ENCODE data around the gene POLR2A.
A peak's percentile ranks its signal among the peaks of the same experiment; 100 is the strongest.
"Not testable (repeated sequence)": the region's sequence is repeated elsewhere in the genome, so short reads cannot be mapped to it uniquely, and the experiment has no call there.

The POLR2A gene

DNA sequence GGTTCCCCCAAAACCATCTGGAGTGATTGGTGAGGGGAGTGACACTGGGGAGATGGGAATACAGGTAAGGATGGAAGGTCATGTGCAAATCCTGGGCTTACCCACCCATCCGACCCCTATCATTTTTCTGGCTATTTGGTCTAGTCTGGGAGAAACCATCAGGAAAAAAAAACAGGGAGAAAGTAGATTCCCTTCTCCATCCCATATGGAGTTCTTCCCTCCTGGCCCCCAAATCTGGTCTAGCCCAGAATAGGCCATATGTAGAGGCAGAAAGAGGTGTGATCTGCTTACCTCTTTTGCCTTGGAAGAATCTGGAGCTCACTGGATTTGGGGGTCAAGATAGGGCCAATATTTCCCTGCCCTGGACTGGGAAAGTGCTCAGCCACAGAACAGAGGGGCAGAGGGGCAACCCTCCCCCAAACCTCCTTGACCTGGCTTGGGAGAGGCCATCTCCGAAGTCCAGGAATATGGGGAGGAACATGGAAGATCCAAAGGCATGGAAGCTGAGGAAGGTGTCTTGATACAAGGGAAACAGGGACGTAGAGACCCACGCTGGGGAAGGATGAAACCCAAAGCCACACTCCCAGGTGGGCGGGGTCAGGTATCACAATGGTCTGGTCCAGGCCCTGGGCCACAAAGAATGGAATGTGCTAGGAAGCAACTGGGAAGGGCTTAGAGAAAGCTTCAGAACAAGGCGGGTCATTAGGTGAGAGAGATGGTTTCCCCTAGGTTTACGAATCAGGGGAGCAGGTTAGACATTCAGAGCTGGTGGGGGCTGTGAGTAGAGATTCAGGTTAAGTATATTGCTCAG lies 23.1 kb upstream of the POLR2A start:
- no peak for DNase-seq (ENCODE audit: low read depth)

DNA sequence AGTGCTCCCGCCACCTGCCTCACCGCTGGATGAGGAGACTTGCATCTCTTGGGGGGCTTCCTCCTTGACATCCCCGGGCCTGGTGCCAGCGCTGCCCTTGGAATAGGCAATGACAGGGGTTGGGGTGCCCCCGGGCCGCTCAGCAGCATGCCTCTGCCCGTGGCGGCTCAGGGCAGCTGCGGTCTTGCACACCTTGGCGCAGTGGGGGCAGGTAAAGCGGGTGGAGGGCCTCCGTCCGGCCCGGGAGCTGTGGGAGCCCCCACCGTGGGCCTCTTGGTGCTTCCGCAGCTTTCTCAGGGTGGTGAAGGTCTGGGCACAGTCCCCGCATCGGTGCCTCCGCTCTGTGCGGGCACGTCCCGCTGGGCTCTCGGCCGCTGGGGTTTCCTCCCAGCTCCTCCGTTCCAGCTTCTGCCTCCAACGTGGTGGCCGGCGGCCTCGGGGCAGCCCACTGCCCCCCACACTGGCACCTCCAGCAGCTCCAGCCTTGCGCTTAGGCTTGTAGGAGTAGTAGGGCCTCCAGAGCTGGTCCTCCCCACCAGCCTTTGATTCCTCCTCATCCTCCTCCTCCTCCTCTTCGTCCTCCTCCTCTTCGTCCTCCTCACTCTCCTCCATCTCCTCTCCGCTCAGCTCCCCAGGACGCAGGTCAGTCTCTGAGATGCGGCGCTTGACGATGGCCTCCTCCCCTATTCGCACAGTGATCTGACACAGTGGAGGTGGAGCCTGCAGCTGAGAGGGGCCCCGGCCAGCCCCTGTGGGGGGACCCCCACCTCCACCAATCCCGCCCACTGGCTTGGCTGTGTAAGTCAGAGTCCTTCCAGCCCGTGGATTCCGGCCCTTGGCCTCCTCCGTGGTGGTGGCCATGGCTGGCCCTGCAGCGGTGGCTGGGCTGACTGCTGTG lies 21.4 kb upstream of the POLR2A start:
- no peak for DNase-seq (ENCODE audit: low read depth)

DNA sequence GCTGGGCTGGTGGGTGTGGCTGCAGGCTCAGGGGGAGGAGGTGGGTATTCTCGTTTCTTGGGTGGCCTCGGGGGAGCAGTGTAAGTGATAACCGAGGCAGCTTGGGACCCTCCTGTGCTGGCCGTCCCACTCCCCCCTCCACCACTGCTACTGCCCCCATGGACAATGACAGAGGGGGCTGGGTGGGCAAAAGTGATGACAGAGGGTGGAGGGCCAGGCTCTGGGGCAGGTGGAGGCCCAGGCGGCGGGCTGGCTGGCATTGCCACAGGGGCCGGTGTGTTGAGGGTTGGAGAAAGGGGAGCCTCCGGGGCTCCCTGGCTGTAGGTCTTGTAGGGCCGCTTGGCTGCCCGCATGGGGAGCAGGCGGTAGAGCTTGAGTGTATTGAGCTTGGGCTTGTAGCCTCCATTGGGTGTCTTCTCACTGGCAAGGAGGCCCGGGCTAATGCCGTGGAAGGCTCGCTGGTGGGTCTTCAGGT lies 20.8 kb upstream of the POLR2A start:
- DNase-seq (ENCODE audit: low read depth), result no peak

DNA sequence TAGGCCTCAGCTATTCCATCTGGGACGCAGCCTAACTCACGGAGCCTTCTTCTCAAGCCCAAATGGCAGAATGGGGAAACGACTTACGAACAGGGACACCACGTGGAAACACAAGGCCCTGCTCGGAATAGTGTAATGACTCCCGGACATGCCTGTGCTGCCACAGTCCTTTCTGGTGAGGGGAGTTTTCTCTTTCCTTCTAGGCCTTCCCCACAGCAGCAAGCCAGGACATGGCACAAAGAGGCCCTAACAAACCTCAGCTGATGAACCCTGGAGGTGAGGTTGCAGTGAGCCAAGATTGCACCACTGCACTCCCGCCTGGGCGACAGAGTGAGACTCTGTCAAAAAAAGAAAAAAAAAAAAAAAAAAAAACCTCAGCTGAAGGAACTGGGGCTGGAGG lies 20.1 kb upstream of the POLR2A start:
- no peak for DNase-seq (ENCODE audit: low read depth)

DNA sequence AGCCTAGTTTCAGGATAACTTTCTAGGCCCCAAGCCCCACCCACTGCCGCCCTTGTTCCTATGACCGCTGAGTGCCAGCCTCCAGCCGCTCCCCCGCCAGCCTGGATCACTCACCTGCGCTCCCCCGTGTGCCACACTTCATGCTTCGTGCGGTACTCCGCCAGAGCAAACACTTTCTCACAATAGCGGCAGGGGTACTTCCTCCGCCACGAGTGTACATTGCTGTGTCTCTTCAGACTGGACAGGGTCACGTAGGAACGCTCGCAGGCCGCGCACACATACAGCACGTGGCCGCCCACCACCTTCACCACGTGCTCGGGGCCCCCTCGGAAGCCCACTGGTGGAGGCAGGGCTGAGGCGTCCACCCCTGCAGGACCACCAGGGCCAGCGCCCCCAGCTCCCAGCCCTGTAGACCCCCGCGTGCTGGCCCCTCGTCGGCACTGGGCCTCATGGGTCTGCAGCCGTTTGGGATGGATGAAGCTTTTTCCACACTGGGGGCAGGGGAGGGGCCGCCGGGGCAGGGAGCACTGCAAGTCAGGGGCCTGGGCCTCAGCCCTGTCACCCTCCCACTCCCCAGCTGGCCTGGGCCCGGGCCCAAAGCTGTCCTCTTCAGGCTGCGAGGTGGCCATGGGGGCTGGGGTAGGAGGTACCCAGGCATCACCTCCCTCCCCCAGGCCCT lies 18.4 kb upstream of the POLR2A start:
- no peak for DNase-seq (ENCODE audit: low read depth)

DNA sequence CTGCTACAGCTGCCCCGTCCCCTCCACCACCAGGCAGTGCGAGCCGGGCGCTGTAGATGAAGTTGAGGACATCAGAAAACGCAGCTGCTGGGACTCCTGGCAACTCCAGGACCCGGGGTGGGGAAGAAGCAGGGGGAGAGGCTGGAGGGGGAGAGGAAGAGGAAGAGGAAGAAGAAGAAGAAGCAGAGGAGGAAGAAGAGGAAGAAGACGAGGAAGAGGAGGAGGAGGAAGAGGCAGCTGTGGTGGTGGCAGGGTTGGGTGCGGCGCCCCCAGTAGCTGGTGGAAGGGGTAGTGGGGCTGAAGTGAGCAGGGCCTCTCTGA lies 17.9 kb upstream of the POLR2A start:
- DNase-seq (ENCODE audit: low read depth), result no peak

DNA sequence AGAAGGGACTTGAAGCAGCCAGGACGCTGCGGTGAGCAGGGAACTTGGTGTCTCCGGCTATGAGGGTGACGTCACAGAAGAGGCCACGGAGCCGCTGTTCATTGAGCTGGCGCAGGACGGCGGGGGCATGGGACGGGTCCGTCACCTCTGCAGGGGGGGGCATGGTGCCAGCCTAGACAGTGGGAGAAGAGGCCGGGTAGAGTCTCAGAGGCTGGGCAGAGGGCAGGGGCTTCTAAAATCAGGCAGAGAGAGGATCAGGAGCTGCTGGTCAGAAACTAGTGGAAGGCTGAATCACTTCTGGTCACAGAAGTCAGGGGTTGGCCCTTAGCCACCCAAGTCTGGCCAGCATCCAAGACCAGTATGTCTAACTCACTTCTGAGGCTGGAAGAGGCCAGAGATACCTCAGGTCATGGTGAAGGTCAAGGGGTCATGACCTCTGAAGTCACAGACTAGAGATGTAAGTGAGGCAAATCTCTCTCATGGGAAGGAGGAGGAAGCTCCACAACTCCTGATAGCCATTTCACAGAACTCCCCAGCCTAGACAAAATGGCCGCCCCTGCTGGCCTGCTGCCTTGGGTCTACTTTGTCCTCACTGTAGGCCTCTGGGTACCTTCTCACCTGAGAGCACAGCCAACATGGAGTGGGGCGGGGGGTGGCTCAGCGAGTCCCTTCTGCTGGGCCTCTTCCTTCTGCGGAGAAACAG lies 17.4 kb upstream of the POLR2A start:
- DNase-seq (ENCODE audit: low read depth), result no peak

DNA sequence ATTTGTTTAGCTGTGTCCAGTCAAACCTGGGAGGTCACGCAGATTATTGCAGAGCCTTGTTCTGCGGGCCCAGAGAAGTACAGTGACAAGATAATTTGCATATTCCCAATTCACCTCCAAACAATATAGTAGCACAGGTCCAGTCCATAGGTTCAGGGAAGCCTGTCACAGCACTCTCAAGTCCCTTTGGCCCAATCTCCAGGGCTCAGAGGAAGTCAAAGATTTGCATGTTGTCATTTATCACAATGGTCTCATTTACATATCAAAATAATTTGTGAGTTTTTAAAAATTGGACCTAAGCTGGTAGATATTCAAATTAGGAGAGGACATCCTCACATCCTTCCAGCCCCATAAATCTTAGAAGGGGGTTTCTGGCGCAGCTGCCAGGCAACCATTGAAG lies 16.7 kb upstream of the POLR2A start:
- no peak for DNase-seq (ENCODE audit: low read depth)

DNA sequence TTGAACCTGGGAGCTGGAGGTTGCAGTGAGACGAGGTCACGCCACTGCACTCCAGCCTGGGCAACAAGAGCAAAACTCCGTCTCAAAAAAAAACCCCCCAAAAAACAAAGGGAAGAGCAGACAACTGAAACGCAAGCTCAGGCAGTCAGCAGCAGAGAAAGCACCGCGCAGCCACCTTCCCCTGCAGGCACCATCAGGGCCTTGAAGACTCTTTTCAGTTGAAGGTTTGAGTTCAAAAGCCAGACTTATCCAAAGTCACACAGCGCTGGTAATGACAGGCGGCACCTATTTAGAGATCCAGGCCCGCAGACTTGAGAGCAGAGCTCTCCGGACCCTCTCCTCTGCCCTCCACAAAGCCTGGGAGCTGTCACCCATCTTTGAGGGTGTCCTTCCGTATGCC lies 15.9 kb upstream of the POLR2A start:
- DNase-seq (ENCODE audit: low read depth), result no peak

DNA sequence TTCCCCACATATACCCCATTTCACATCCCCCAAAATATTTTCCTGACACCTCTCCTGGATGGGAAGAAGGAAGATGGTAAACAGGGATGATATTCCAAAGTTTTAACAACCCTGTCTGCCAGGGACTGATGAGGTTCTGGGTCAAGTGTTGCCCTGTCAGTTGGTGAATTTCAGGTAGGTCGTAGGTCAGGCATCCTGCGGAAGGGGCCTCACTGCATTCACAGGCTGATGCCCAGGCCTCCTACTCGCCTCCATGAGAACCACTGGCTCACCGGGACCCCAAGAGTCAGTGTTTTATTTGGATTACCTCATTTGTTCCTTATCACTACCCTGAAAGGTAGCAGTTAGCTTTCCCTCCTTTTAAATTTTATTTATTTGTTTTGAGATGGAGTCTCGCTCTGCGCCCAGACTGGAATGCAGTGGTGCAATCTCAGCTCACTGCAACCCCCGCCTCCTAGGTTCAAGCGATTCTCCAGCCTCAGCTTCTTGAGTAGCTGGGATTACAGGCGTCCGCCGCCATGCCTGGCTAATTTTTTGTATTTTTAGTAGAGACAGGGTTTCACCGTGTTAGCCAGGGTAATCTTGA lies 15.3 kb upstream of the POLR2A start:
- no peak for DNase-seq (ENCODE audit: low read depth)

DNA sequence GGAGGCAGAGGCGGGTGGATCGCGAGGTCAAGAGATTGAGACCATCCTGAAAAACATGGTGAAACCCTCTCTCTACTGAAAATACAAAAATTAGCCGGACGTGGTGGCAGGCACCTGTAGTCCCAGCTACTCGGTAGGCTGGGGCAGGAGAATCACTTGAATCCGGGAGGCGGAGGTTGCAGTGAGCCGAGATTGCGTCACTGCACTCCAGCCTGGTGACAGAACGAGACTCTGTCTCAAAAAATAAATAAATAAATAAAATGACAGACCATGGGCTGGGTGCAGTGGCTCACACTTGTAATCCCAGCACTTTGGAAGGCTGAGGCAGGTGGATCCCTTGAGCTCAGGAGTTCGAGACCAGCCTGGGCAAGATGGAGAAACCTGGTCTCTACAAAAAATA lies 14.3 kb upstream of the POLR2A start:
- not testable (repeated sequence) for DNase-seq (ENCODE audit: low read depth)

DNA sequence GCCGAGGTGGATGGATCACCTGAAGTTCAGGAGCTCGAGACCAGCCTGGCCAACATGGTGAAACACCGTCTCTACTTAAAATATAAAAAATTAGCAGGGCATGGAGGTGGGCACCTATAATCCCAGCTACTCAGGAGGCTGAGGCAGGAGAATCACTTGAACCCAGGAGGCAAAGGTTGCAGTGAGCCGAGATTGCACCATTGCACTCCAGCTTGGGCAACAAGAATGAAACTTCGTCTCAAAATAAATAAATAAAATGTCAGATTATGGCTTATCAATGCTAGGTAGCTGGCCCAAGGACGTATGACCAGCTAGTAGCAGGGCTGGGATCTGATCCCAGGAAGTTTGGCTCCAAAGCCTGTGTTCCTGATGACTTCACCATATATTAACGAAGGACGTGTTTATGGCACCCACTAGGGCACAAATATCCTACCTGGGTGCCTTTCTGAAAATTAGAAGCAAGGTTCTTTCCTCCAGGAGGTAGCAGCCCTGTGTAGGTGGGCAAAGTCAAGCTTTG lies 13.7 kb upstream of the POLR2A start:
- DNase-seq (ENCODE audit: low read depth), result not testable (repeated sequence)

DNA sequence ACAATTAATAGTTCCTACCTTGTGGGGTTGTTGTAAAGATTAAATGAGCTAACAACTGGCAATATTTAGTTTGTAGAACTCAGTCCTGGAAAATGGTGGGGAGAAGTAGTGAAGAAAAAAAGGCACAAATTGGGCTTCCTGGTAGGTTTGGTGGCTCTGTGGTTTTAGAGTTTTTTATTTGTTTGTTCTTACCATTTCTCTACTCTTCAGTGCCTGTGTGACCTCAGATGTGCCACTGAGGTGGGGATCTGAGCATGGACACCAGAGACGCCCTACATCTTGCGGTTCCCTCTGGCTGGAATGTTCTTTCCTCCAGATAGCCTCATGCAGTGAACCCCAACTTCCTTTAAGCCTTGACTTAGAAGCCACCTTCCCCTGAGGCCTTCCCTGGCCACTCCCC lies 12.4 kb upstream of the POLR2A start:
- no peak for DNase-seq (ENCODE audit: low read depth)

DNA sequence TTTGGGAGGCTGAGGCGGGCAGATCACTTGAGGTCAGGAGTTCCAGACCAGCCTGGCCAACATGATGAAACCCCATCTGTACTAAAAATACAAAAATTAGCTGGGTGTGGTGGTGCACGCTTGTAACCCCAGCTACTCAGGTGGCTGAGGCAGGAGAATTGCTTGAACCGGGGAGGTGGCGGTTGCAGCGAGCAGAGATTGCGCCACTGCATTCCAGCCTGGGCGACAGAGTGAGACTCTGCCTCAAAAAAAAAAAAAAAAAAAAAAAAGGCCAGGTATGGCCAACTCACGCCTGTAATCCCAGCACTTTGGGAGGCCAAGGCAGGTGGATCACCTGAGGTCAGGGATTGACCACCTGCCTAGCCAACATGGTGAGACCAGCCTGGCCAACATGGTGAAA lies 9.4 kb upstream of the POLR2A start:
- not testable (repeated sequence) for DNase-seq (ENCODE audit: low read depth)

DNA sequence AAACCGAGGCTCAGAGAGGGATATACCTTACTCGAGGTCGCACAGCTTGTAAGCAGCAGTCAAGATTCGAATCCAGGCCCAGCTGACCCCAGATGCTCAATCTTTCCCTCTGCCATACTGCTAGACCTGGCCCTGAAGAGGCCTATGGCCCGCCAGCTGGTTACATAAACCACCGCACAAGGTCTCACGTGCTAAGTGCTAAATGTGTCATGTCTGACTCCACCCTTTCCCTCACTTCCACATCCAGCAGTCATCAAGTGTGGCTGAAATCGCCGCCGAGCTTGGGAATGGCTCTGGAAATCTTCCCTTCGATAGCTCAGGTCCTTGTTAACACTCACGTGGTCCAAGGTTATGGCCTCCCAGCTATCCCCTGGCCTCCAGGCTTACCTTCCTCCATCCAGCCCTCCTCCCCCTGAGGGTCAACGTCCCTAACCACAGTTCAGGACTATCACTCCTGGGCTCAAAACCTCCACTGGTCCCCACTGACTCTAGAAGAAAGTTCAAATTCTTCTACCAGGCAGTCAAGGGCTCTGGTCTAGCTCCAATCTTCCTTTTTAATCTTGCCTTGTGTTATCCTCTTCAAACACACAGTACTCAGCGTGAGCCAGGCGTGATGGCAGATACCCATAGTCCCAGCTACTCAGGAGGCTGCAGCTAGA lies 8.3 kb upstream of the POLR2A start:
- no peak for DNase-seq (ENCODE audit: low read depth)

DNA sequence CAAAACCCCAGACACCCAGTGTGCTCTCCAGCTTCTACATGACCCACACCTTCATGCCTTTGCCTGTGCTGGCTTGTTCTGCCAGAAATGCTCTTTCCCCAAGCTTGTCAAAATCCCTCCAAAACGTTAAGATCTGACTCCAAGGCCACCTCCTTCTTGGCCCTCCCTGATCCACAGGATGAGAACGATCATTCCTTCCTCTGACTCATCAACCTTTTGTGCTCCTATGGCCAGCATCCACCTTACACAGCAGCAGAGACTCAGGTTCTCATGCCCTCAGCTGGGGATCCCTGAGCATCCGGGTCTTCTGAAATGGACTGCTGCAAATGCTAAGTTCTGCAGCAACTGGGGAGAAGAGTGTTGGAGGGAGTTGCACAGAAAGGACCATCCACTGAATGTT lies 7.7 kb upstream of the POLR2A start:
- no peak for DNase-seq (ENCODE audit: low read depth)

DNA sequence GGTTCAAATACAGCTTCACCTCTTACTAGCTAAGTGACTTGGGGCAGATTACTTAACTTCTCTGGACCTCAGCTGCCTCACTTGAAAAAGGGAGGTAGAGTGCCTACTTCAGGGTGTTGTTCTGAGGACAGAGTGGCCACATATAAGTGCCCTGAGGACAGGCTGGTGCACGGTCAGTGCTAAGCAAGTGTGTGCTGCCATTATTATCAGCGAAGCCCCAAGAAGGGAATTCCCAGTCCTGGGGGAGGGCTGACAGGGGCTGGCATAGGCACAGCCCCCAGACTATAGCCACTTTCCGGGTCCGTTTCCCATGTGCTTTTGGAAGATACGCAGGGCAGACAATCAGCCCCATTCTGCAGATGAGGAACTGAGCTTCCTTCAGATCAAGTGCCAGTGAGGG lies 7.2 kb upstream of the POLR2A start:
- DNase-seq (ENCODE audit: low read depth), result no peak

DNA sequence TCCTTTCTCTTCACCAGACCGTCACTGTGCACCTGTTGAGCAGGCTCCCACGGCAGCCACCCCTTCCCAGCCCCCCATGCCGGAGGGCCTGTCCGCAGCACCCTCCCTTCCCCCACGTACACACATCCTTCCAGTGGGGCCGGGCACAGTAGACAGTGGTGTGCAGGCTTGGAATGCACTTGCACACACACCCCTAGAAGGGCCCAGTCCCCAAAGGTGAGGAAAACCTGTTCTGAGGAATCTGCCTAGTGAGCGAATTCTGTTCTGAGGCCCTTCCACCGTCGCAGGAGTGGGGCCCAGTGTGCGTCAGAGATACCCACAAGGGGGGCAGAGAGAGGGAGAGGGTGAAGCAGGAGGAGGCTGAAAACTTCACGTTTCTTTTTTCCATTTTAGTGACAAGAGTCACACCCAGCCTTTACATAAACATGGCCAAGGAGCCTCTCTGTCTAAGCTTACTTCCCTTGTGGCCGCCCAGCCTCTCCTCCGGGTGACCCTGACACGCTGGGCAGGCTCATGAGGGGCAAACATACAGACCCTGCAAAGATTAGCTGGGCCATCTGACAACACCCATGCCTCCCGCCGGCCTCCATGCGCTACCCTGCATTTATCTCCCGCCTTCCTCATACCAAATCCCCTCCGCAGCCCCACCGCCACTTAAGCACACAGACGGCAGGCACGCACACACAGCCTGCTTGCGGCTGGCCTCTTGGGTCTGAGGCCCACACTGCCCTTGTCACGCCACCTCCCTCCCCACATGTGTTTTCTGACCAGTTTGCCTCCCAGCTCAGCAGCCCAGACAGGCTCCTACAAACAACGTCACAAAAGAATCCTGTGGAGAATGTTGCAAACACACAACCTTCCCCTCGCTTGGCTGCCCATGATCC lies 6.5 kb upstream of the POLR2A start:
- DNase-seq (ENCODE audit: low read depth), result peak; percentile 31

DNA sequence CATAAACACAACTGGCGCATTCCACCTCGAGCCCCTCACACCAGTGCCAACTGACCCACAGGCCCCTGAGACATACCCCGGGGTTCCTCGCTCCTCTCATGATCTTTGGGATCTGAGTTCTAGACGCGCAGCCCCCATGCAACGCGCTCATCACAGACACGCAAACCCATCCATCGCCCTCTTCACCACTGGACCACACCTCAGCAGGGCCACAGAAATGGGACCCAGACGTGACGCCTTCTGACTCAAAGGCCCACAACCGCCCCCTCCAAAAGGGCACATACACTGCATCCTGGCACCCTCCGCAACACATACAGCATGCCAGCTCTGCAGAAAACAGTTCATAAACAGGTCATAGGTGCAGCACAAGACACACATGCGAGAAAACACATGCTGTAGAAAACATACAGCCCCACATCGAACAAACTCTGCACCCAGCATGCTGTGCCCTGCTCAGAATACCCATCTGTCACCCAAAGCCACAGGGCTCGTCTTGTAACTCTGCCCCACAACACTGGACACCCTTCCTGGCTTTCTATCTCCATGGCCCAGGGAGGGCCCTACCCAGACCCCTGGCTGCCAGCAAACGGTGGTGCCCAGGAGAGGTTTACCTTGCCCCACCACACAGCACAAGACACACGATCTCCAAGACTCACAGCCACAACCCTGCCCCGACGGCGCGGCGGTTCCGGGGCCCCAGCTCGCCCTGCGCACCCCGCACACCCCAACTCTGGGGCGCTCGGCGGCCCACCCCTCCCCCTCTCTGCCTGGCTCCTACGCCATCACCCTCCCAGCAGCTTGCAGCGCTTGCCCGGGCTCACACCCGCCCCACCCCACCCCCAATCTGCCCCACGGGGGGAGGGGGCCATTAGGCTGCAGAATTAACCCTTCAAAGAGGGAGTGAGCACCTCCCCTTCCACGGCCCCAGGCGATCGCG lies 5.6 kb upstream of the POLR2A start:
- peak; percentile 42 for DNase-seq (ENCODE audit: low read depth)

Measured in stimulated activated CD8-positive, alpha-beta memory T cell treated with anti-CD3 and anti-CD28 coated beads, Interleukin-12 subunit alpha, Interleukin-12 subunit beta, amount 100 ng/mL, for 4 hours (primary cell).